ENCODE measurements around the gene LYRM4.

The LYRM4 gene

GRCh38 chr6:5260661-5261544 is at the start of gene LYRM4, which contains the start of gene FARS2:
LYRM4 (minus strand) TSS chr6:5260950; CDS start chr6:5260733, 217 bp downstream.
FARS2 (plus strand) TSS chr6:5261513.
- DNase-seq (ENCODE audit: low spot score): peak; percentile 83

GRCh38 chr6:5308066-5308465 is 47.3 kb upstream of the LYRM4 start:
- peak; percentile 72 for DNase-seq (ENCODE audit: low spot score)

GRCh38 chr6:5307058-5307457 is 46.3 kb upstream of the LYRM4 start:
- DNase-seq (ENCODE audit: low spot score): no peak

GRCh38 chr6:5305968-5306626 is 45.3 kb upstream of the LYRM4 start:
- no peak for DNase-seq (ENCODE audit: low spot score)

GRCh38 chr6:5303682-5304081 is 42.9 kb upstream of the LYRM4 start:
- DNase-seq (ENCODE audit: low spot score): no peak

- DNase-seq (ENCODE audit: low spot score): peak; percentile 5
Observed at GRCh38 chr6:5302995-5303622, 42.4 kb upstream of the LYRM4 start.

GRCh38 chr6:5302220-5302946 is 41.6 kb upstream of the LYRM4 start:
- no peak for DNase-seq (ENCODE audit: low spot score)

GRCh38 chr6:5300206-5300764 is 39.5 kb upstream of the LYRM4 start:
- no peak for DNase-seq (ENCODE audit: low spot score)

GRCh38 chr6:5295623-5296022 is 34.9 kb upstream of the LYRM4 start:
- no peak for DNase-seq (ENCODE audit: low spot score)

GRCh38 chr6:5294392-5295211 is 33.9 kb upstream of the LYRM4 start:
- no peak for DNase-seq (ENCODE audit: low spot score)

GRCh38 chr6:5293692-5294091 is 32.9 kb upstream of the LYRM4 start:
- no peak for DNase-seq (ENCODE audit: low spot score)

- DNase-seq (ENCODE audit: low spot score): no peak
Observed at GRCh38 chr6:5292154-5292553, 31.4 kb upstream of the LYRM4 start.

- DNase-seq (ENCODE audit: low spot score): no peak
Observed at GRCh38 chr6:5290500-5290899, 29.8 kb upstream of the LYRM4 start.

- DNase-seq (ENCODE audit: low spot score): no peak
Observed at GRCh38 chr6:5290097-5290496, 29.3 kb upstream of the LYRM4 start.

- no peak for DNase-seq (ENCODE audit: low spot score)
Observed at GRCh38 chr6:5287966-5288297, 27.2 kb upstream of the LYRM4 start.

- peak; percentile 7 for DNase-seq (ENCODE audit: low spot score)
Observed at GRCh38 chr6:5287205-5287965, 26.6 kb upstream of the LYRM4 start.

GRCh38 chr6:5286780-5287179 is 26.0 kb upstream of the LYRM4 start:
- DNase-seq (ENCODE audit: low spot score): no peak

- no peak for DNase-seq (ENCODE audit: low spot score)
Observed at GRCh38 chr6:5285526-5285925, 24.8 kb upstream of the LYRM4 start.

- no peak for DNase-seq (ENCODE audit: low spot score)
Observed at GRCh38 chr6:5285081-5285480, 24.3 kb upstream of the LYRM4 start.

- DNase-seq (ENCODE audit: low spot score): no peak
Observed at GRCh38 chr6:5282191-5282623, 21.5 kb upstream of the LYRM4 start.

All from kidney capillary endothelial cell (primary cell).